ENCODE data around the gene ABLIM3.

- TF ChIP-seq CTCF (IDR thresholded peaks at IDR 0.05; ENCODE audit: poor library complexity) (no peak), EZH2phosphoT487 (IDR thresholded peaks at IDR 0.05; ENCODE audit: low read depth, severe bottlenecking, unreplicated experiment) (no peak), EZH2 (IDR thresholded peaks at IDR 0.05; ENCODE audit: borderline replicate concordance) (no peak)
Measured at GRCh38 chr5:149094996-149095395, 46.3 kb upstream of the ABLIM3 start.

Data from hepatocyte (in vitro differentiated cells).